SU-DHL-6 (cell line): ENCODE data around the gene SLC25A26.

Experiments
- H2AFZ ChIP-seq: fragments of 200-600 bp; sonication (generic); 2 replicates; pipeline ENCODE4 v1.6.1; 2014; ENCODE audit warnings: low read depth, mild to moderate bottlenecking, moderate library complexity, mixed read lengths, antibody characterized with exemption, low read length; ENCODE audit not compliant: severe bottlenecking
- H3F3A ChIP-seq: fragments of 200-600 bp; shearing (Covaris generic); 2 replicates; pipeline ENCODE4 v1.6.0; 2016; ENCODE audit warnings: antibody characterized with exemption, mild to moderate bottlenecking; ENCODE audit not compliant: insufficient read depth
- H3K27ac ChIP-seq: fragments of 200-600 bp; sonication (generic); 2 replicates; pipeline ENCODE4 v1.5.1; 2016; ENCODE audit warnings: low read depth, mild to moderate bottlenecking, low read length, moderate library complexity, mixed read lengths
- H3K27me3 ChIP-seq: fragments of 200-600 bp; sonication (generic), shearing (Covaris generic); 2 replicates; pipeline ENCODE4 v1.6.0; 2014; ENCODE audit warnings: mild to moderate bottlenecking, low read length
- H3K36me3 ChIP-seq: fragments of 200-600 bp; sonication (generic); 2 replicates; pipeline ENCODE4 v1.6.1; 2014; ENCODE audit warnings: mild to moderate bottlenecking, low read length, mixed read lengths
- H3K4me2 ChIP-seq: fragments of 300-600, 200-600 bp; shearing (Covaris generic), sonication (generic); 2 replicates; pipeline ENCODE4 v1.6.0; 2014; ENCODE audit warnings: low read length, low read depth, mild to moderate bottlenecking; ENCODE audit not compliant: poor library complexity, severe bottlenecking
- H3K4me3 ChIP-seq: fragments of 200-600 bp; sonication (generic); 2 replicates; pipeline ENCODE4 v1.5.1; 2014; ENCODE audit warnings: antibody characterized with exemption, low read length, mild to moderate bottlenecking, mixed read lengths; ENCODE audit not compliant: insufficient read depth, poor library complexity, severe bottlenecking
- H3K79me2 ChIP-seq: fragments of 200-600 bp; sonication (generic); 2 replicates; pipeline ENCODE4 v1.6.1; 2014; ENCODE audit warnings: mild to moderate bottlenecking, low read length, moderate library complexity; ENCODE audit not compliant: insufficient read depth
- H3K9ac ChIP-seq: fragments of 200-600 bp; sonication (generic); 2 replicates; pipeline ENCODE4 v1.7.0; 2014; ENCODE audit warnings: mild to moderate bottlenecking, low read length
- H3K9me2 ChIP-seq: fragments of 200-600 bp; sonication (generic); replicated peaks from 2 replicates; pipeline ENCODE4 v1.6.1; 2014; ENCODE audit warnings: low read length; ENCODE audit not compliant: insufficient read depth
- H3K9me3 ChIP-seq: fragments of 200-600 bp; sonication (generic); 2 replicates; pipeline ENCODE4 v1.6.1; 2014; ENCODE audit warnings: low read length, mixed read lengths; ENCODE audit not compliant: insufficient read depth
- H4K20me1 ChIP-seq: fragments of 200-600 bp; sonication (generic); 2 replicates; pipeline ENCODE4 v1.6.1; 2014; ENCODE audit warnings: low read depth, mild to moderate bottlenecking, antibody characterized with exemption, low read length, moderate library complexity, mixed read lengths
- EZH2phosphoT487 ChIP-seq: fragments of 200-600 bp; sonication (generic), shearing (Covaris generic); conservative IDR thresholded peaks from 2 replicates; pipeline ENCODE4 v1.6.1; 2018; ENCODE audit warnings: mild to moderate bottlenecking, antibody characterized with exemption, low read length, moderate library complexity, mixed read lengths
- TF ChIP-seq, protein P1 (sequence below): fragments of 200-600 bp; sonication (generic); IDR thresholded peaks from one replicate; pipeline ENCODE4 v1.5.1; 2017; ENCODE audit warnings: antibody characterized with exemption, mild to moderate bottlenecking, low read length, moderate library complexity; ENCODE audit not compliant: insufficient read depth, poor library complexity, severe bottlenecking

The SLC25A26 gene

DNA sequence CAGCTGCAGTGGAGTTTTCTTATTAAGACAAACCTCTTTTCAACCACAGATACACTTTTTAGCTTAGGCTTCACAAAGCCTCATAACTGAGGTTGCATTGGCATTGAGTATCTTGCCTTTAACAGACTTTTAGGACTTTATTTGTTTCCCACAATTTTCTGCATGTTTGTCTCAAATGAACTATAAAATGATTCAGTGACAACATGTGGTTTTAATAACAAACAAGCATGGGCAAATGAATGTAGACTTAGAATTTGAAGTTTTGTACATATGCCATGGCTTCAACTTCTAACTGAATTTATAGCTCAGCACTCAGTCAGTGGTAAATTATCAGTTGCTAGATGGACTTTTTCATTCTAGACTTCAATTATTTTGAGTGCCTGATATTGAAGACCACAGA lies 101.6 kb downstream of the SLC25A26 start:
- Histone ChIP-seq H2AFZ (no peak overlapping the region), H3F3A (no peaks in the 10 kb centered on the region), H3K27me3 (no peaks in the 10 kb centered on the region), H3K4me2 (no peak overlapping the region), H3K79me2 (no peaks in the 10 kb centered on the region), H3K9me2 (no peaks in the 10 kb centered on the region), H3K27ac (no peak overlapping the region), H3K36me3 (no peaks in the 10 kb centered on the region), H3K9ac (no peak overlapping the region), H3K9me3 (no peaks in the 10 kb centered on the region), H3K4me3 (no peak overlapping the region), H4K20me1 (no peaks in the 10 kb centered on the region)
- TF ChIP-seq, protein P1, sequence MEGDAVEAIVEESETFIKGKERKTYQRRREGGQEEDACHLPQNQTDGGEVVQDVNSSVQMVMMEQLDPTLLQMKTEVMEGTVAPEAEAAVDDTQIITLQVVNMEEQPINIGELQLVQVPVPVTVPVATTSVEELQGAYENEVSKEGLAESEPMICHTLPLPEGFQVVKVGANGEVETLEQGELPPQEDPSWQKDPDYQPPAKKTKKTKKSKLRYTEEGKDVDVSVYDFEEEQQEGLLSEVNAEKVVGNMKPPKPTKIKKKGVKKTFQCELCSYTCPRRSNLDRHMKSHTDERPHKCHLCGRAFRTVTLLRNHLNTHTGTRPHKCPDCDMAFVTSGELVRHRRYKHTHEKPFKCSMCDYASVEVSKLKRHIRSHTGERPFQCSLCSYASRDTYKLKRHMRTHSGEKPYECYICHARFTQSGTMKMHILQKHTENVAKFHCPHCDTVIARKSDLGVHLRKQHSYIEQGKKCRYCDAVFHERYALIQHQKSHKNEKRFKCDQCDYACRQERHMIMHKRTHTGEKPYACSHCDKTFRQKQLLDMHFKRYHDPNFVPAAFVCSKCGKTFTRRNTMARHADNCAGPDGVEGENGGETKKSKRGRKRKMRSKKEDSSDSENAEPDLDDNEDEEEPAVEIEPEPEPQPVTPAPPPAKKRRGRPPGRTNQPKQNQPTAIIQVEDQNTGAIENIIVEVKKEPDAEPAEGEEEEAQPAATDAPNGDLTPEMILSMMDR: no peak
- TF ChIP-seq EZH2phosphoT487: no peak

DNA sequence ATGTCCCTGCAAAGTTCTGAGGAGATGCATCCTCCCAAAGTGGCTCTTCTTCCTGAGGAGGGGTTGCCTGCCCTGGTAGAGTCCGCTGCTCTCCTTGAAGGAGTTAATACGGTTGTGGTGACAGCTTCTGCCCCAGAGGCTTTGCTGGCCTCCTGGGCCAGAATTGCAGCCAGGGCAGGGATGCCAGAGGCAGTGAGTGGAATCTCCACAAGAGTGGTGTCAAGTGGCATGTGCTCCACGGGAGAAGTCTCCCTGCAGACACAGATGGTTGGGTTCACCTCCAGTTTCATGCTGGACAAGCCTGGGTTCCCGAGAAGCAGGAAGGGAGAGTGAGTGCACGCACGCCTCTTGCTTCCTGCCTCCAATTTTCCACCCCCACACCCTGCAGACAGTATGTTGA lies 105.5 kb downstream of the SLC25A26 start:
- Histone ChIP-seq H4K20me1 (no peaks in the 10 kb centered on the region), H3F3A (no peaks in the 10 kb centered on the region), H3K27ac (no peak overlapping the region), H2AFZ (no peak overlapping the region), H3K79me2 (no peaks in the 10 kb centered on the region), H3K9me2 (no peaks in the 10 kb centered on the region), H3K9me3 (no peaks in the 10 kb centered on the region), H3K4me3 (no peak overlapping the region), H3K27me3 (no peaks in the 10 kb centered on the region), H3K9ac (no peak overlapping the region), H3K4me2 (no peak overlapping the region), H3K36me3 (no peaks in the 10 kb centered on the region)
- TF ChIP-seq, protein P1: no peak
- no peak for TF ChIP-seq EZH2phosphoT487

DNA sequence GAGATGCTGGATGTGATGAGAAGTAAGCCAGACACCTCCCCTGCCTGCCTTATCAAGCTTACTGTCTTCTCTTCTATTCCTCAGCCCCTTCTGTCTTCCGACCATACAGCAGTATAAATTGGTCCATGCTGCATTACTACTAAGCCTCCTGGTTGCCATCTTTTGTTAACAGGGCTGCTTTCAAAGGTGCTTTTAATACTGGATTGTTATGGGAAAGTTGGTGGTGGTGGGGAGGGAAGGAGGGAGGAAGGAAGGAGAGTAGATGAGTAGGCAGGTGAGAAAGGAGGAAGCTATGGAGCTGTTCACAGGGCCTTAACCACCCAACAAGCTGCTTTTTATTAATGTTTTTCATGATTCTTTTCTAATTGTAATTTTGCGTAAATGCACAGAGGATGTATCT lies 114.9 kb downstream of the SLC25A26 start:
- no peaks in the 10 kb centered on the region for H4K20me1 ChIP-seq
- no peak overlapping the region for H3K4me3 ChIP-seq
- no peaks in the 10 kb centered on the region for H3K79me2 ChIP-seq
- no peak overlapping the region for H3K9ac ChIP-seq
- TF ChIP-seq, protein P1: no peak
- no peak for TF ChIP-seq EZH2phosphoT487
- H3K27ac ChIP-seq: no peak overlapping the region
- H3F3A ChIP-seq: no peaks in the 10 kb centered on the region
- no peaks in the 10 kb centered on the region for H3K9me2 ChIP-seq
- H3K36me3 ChIP-seq: no peaks in the 10 kb centered on the region
- no peaks in the 10 kb centered on the region for H3K9me3 ChIP-seq
- H2AFZ ChIP-seq: no peak overlapping the region
- H3K4me2 ChIP-seq: no peak overlapping the region
- H3K27me3 ChIP-seq: no peaks in the 10 kb centered on the region

DNA sequence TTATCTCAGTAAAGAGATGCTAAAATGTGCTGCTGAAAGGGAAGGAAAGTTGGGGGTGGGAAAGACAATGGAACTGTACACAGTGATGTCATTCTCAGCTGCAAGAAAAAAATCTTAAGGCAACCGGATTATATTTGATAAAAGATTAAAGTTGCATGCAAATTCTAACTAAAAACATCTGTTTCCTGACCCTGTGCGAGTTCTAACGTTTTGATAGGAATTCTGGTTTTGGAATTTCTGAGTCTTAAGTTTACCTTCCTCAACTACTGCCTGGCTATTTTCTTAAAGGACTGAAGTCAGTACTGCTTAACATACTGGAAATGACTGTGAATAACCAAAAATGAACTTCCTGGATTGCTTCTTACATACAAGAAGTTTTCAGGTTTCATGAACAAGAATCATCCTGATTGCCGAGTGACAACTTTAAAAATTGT lies 115.5 kb downstream of the SLC25A26 start:
- Histone ChIP-seq H2AFZ (no peak overlapping the region), H3K4me2 (no peak overlapping the region), H3K79me2 (no peaks in the 10 kb centered on the region), H3K4me3 (no peak overlapping the region), H3K27me3 (no peaks in the 10 kb centered on the region), H3F3A (no peaks in the 10 kb centered on the region), H3K36me3 (no peaks in the 10 kb centered on the region), H4K20me1 (no peaks in the 10 kb centered on the region), H3K9ac (no peak overlapping the region), H3K9me3 (no peaks in the 10 kb centered on the region), H3K27ac (no peak overlapping the region), H3K9me2 (no peaks in the 10 kb centered on the region)
- TF ChIP-seq, protein P1: no peak
- no peak for TF ChIP-seq EZH2phosphoT487
